ENCODE measurements around the gene LIME1.

Gene LIME1

GRCh38 chr20:63741354-63741675, 4.9 kb downstream of the LIME1 start:
- H3K27me3 ChIP-seq (ENCODE audit: control insufficient read depth, low read length): no peaks in the 10 kb centered on the region
- no peaks in the 10 kb centered on the region for H3K79me2 ChIP-seq (ENCODE audit: control insufficient read depth, low read length)
- no peaks in the 10 kb centered on the region for H4K20me1 ChIP-seq (ENCODE audit: control insufficient read depth, insufficient read depth, low read depth, low read length)
- H3K27ac ChIP-seq (ENCODE audit: low read depth, low read length): no peak overlapping the region
- H3K4me3 ChIP-seq (ENCODE audit: low read length): no peak overlapping the region
- H3K9me3 ChIP-seq (ENCODE audit: control insufficient read depth, insufficient read depth, low read length): no peaks in the 10 kb centered on the region
- H3K9me2 ChIP-seq (replicated peaks; ENCODE audit: control insufficient read depth, low read length): no peaks in the 10 kb centered on the region
- H3K4me1 ChIP-seq (ENCODE audit: control insufficient read depth, low read length): peaks cover 35% of the 10 kb centered on the region
- TF ChIP-seq EZH2phosphoT487 (IDR thresholded peaks at IDR 0.05; ENCODE audit: borderline replicate concordance, low read length): no peak
- no peak for TF ChIP-seq CTCF (IDR thresholded peaks at IDR 0.05; ENCODE audit: low read depth, low read length, poor library complexity, severe bottlenecking)
- no peak overlapping the region for H3K4me2 ChIP-seq (ENCODE audit: low read length)
- 0 out of 2 replicates have a peak, but pooled peaks cover 4% of the 10 kb centered on the region for H3F3A ChIP-seq (ENCODE audit: control insufficient read depth, insufficient read depth)
- H3K36me3 ChIP-seq (ENCODE audit: control insufficient read depth, low read length): 0 out of 2 replicates have a peak, but pooled peaks cover 3% of the 10 kb centered on the region

- Histone ChIP-seq H3K9me2 (replicated peaks; ENCODE audit: control insufficient read depth, low read length) (no peaks in the 10 kb centered on the region), H3K9me3 (ENCODE audit: control insufficient read depth, insufficient read depth, low read length) (no peaks in the 10 kb centered on the region), H3K27ac (ENCODE audit: low read depth, low read length) (no peak overlapping the region), H3K27me3 (ENCODE audit: control insufficient read depth, low read length) (no peaks in the 10 kb centered on the region), H3K36me3 (ENCODE audit: control insufficient read depth, low read length) (no peaks in the 10 kb centered on the region), H4K20me1 (ENCODE audit: control insufficient read depth, insufficient read depth, low read depth, low read length) (no peaks in the 10 kb centered on the region), H3K4me2 (ENCODE audit: low read length) (no peak overlapping the region), H3K79me2 (ENCODE audit: control insufficient read depth, low read length) (no peaks in the 10 kb centered on the region), H3K4me3 (ENCODE audit: low read length) (no peak overlapping the region), H3K4me1 (ENCODE audit: control insufficient read depth, low read length) (peaks cover 30% of the 10 kb centered on the region), H3F3A (ENCODE audit: control insufficient read depth, insufficient read depth) (0 out of 2 replicates have a peak, but pooled peaks cover 4% of the 10 kb centered on the region)
- TF ChIP-seq EZH2phosphoT487 (IDR thresholded peaks at IDR 0.05; ENCODE audit: borderline replicate concordance, low read length) (no peak), CTCF (IDR thresholded peaks at IDR 0.05; ENCODE audit: low read depth, low read length, poor library complexity, severe bottlenecking) (no peak)
These were observed 5.4 kb downstream of the LIME1 start for GRCh38 chr20:63741676-63742380.

- H3K9me2 ChIP-seq (replicated peaks; ENCODE audit: control insufficient read depth, low read length): no peaks in the 10 kb centered on the region
- no peak overlapping the region for H3K4me2 ChIP-seq (ENCODE audit: low read length)
- H3K27me3 ChIP-seq (ENCODE audit: control insufficient read depth, low read length): no peaks in the 10 kb centered on the region
- H3F3A ChIP-seq (ENCODE audit: control insufficient read depth, insufficient read depth): 0 out of 2 replicates have a peak, but pooled peaks cover 4% of the 10 kb centered on the region
- H3K79me2 ChIP-seq (ENCODE audit: control insufficient read depth, low read length): no peaks in the 10 kb centered on the region
- H3K4me3 ChIP-seq (ENCODE audit: low read length): no peak overlapping the region
- no peaks in the 10 kb centered on the region for H4K20me1 ChIP-seq (ENCODE audit: control insufficient read depth, insufficient read depth, low read depth, low read length)
- no peaks in the 10 kb centered on the region for H3K36me3 ChIP-seq (ENCODE audit: control insufficient read depth, low read length)
- H3K27ac ChIP-seq (ENCODE audit: low read depth, low read length): no peak overlapping the region
- no peaks in the 10 kb centered on the region for H3K9me3 ChIP-seq (ENCODE audit: control insufficient read depth, insufficient read depth, low read length)
- H3K4me1 ChIP-seq (ENCODE audit: control insufficient read depth, low read length): peaks cover 27% of the 10 kb centered on the region
- TF ChIP-seq EZH2phosphoT487 (IDR thresholded peaks at IDR 0.05; ENCODE audit: borderline replicate concordance, low read length) (no peak), CTCF (IDR thresholded peaks at IDR 0.05; ENCODE audit: low read depth, low read length, poor library complexity, severe bottlenecking) (no peak)
These were observed 6.0 kb downstream of the LIME1 start for GRCh38 chr20:63742381-63743024.
